Measurements from ENCODE around the gene ASB13. TPM values are rescaled to one million over a fixed set of nuclear protein-coding genes. Genes with fewer than 3 reads are reported as not detected.

Gene ASB13
- polyA plus RNA-seq, 1 donor from 2014 or later: 5.6 TPM

DNA sequence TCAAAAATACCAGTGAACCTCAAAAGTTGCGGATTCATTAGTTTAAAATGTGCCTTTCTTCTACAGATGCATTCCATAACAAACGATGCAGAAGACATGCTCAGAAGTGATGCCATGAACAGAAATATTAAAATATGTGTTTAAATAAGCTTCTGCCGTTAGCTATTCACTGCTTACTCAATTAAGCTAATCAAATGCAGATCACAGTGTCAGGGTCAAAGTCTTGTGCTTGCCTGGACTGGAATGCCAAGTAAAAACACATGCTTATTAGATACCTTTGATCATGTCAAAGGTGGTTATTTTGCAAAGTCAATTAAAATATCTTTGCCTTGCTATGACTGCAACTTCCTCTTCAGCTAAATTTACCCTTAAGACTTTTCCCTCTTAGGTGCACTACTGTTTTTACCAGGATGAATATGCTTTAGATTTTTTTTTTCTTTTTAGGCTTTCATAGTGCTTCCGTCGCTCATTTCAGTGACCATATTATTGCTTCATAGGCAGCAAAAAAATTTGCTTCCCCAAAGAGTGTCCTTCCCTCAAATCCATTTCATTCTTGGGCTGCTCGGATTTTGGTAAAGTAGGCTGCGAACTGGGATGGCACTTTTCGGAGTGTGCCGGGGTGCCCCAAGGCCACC, 905 bp downstream of the ASB13 start:
- H3K9ac ChIP-seq (ENCODE audit: low read length): peak overlapping the region; percentile 63

DNA sequence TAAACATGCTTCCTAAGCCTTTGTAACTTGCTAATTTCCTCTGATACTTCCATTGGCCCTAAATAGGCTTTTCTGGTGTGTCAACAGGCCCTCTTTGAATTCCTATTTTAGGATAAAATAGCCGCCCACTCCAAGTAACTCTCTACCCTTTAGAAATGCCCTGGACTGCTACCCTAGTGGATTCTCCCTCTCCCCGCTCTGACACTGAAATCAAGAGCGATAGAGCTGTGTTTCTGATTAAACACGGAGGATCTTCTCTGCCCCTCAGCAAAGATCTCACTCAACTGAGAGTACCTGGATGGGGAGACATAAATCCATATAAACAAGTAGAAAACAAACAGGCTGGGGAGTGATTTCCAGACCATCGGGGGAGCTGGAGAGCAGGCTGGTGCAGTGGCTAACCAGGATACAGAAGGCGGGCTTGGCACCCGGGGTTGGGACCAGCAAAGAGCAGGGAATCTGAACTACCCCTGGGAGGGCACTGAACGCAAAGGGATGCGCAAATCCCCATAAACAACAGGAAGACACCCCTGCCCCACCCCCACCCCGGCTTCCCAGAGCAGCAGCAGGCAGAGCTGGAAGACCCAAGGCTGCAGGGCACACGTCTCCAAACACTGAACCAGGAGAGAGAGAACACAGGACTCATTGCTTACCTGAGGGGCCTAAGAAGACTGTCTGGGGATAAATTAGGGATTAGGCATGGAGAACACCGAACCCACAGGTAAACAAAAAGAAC, 2.5 kb downstream of the ASB13 start:
- Histone ChIP-seq H3K9ac (ENCODE audit: low read length) (no peak overlapping the region), H3K27ac (ENCODE audit: low read length) (no peak overlapping the region), H3K4me2 (ENCODE audit: low read length) (no peak overlapping the region), H3K9me2 (ENCODE audit: insufficient read depth, low read length) (no peaks in the 10 kb centered on the region), H2AFZ (ENCODE audit: low read depth, low read length) (no peak overlapping the region), H4K20me1 (ENCODE audit: insufficient read depth) (no peaks in the 10 kb centered on the region), H3K27me3 (ENCODE audit: insufficient read depth, low read depth, low read length) (peaks cover 20% of the 10 kb centered on the region), H3K9me3 (ENCODE audit: low read length) (no peaks in the 10 kb centered on the region), H3K79me2 (replicated peaks; ENCODE audit: insufficient read depth, low read length) (no peaks in the 10 kb centered on the region), H3F3A (ENCODE audit: insufficient read depth, low read length, poor library complexity, severe bottlenecking) (no peaks in the 10 kb centered on the region), H3K36me3 (ENCODE audit: insufficient read depth, low read length) (no peaks in the 10 kb centered on the region), H3K4me3 (ENCODE audit: low read length) (no peak overlapping the region)
- no peak for TF ChIP-seq TAF1 (IDR thresholded peaks at IDR 0.05; ENCODE audit: low read depth)
- TF ChIP-seq, protein P1, sequence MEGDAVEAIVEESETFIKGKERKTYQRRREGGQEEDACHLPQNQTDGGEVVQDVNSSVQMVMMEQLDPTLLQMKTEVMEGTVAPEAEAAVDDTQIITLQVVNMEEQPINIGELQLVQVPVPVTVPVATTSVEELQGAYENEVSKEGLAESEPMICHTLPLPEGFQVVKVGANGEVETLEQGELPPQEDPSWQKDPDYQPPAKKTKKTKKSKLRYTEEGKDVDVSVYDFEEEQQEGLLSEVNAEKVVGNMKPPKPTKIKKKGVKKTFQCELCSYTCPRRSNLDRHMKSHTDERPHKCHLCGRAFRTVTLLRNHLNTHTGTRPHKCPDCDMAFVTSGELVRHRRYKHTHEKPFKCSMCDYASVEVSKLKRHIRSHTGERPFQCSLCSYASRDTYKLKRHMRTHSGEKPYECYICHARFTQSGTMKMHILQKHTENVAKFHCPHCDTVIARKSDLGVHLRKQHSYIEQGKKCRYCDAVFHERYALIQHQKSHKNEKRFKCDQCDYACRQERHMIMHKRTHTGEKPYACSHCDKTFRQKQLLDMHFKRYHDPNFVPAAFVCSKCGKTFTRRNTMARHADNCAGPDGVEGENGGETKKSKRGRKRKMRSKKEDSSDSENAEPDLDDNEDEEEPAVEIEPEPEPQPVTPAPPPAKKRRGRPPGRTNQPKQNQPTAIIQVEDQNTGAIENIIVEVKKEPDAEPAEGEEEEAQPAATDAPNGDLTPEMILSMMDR (IDR thresholded peaks at IDR 0.05; ENCODE audit: poor library complexity, severe bottlenecking): no peak
- TF ChIP-seq EZH2 (IDR thresholded peaks at IDR 0.05; ENCODE audit: borderline replicate concordance, insufficient read depth, low read length, poor library complexity, severe bottlenecking): no peak

More for the DNA sequence above, 905 bp downstream of the ASB13 start:
- no peaks in the 10 kb centered on the region for H3F3A ChIP-seq (ENCODE audit: insufficient read depth, low read length, poor library complexity, severe bottlenecking)
- no peak overlapping the region for H3K27ac ChIP-seq (ENCODE audit: low read length)
- H3K27me3 ChIP-seq (ENCODE audit: insufficient read depth, low read depth, low read length): peaks cover 20% of the 10 kb centered on the region
- peak overlapping the region; percentile 33 for H2AFZ ChIP-seq (ENCODE audit: low read depth, low read length)
- no peaks in the 10 kb centered on the region for H4K20me1 ChIP-seq (ENCODE audit: insufficient read depth)
- peak overlapping the region; percentile 2 for H3K4me2 ChIP-seq (ENCODE audit: low read length)
- peak overlapping the region; percentile 85 for H3K4me3 ChIP-seq (ENCODE audit: low read length)
- H3K36me3 ChIP-seq (ENCODE audit: insufficient read depth, low read length): no peaks in the 10 kb centered on the region
- H3K9me3 ChIP-seq (ENCODE audit: low read length): no peaks in the 10 kb centered on the region
- TF ChIP-seq EP300 (conservative IDR thresholded peaks at IDR 0.05; ENCODE audit: poor library complexity, severe bottlenecking) (no peak), SMC3 (conservative IDR thresholded peaks at IDR 0.05; ENCODE audit: poor library complexity) (no peak), TAF1 (IDR thresholded peaks at IDR 0.05; ENCODE audit: low read depth) (no peak), EZH2 (IDR thresholded peaks at IDR 0.05; ENCODE audit: borderline replicate concordance, insufficient read depth, low read length, poor library complexity, severe bottlenecking) (no peak), POLR2AphosphoS5 (IDR thresholded peaks at IDR 0.05) (no peak), MXI1 (conservative IDR thresholded peaks at IDR 0.05; ENCODE audit: poor library complexity, severe bottlenecking) (no peak), RAD21 (conservative IDR thresholded peaks at IDR 0.05) (no peak), REST (IDR thresholded peaks at IDR 0.05; ENCODE audit: borderline replicate concordance) (no peak)
- TF ChIP-seq, protein P1 (IDR thresholded peaks at IDR 0.05; ENCODE audit: poor library complexity, severe bottlenecking): no peak
- H3K9me2 ChIP-seq (ENCODE audit: insufficient read depth, low read length): no peaks in the 10 kb centered on the region
- H3K79me2 ChIP-seq (replicated peaks; ENCODE audit: insufficient read depth, low read length): no peaks in the 10 kb centered on the region
